Measurements from ENCODE around the gene HABP4.
"Not testable (repeated sequence)": the region's sequence is repeated elsewhere in the genome, so short reads cannot be mapped to it uniquely, and the experiment has no call there.

The HABP4 gene

GRCh38 chr9:96500696-96501632 is 51.0 kb downstream of the HABP4 start:
- DNase-seq = no peak

GRCh38 chr9:96501633-96502538 is 51.9 kb downstream of the HABP4 start:
- no peak for DNase-seq

GRCh38 chr9:96502539-96503373 is 52.8 kb downstream of the HABP4 start:
- no peak for DNase-seq

- DNase-seq = not testable (repeated sequence)
These were observed 53.4 kb downstream of the HABP4 start for GRCh38 chr9:96503374-96503748.

- no peak for DNase-seq
These were observed 53.9 kb downstream of the HABP4 start for GRCh38 chr9:96503918-96504317.

- DNase-seq = no peak
These were observed 55.5 kb downstream of the HABP4 start for GRCh38 chr9:96505316-96505991.

- no peak for DNase-seq
These were observed 58.4 kb downstream of the HABP4 start for GRCh38 chr9:96508227-96508940.

GRCh38 chr9:96509026-96509425 is 59.1 kb downstream of the HABP4 start:
- no peak for DNase-seq

GRCh38 chr9:96509848-96510247 is 59.9 kb downstream of the HABP4 start:
- DNase-seq = no peak

GRCh38 chr9:96510258-96510657 is 60.3 kb downstream of the HABP4 start:
- no peak for DNase-seq

- DNase-seq = no peak
These were observed 62.3 kb downstream of the HABP4 start for GRCh38 chr9:96512240-96512639.

- DNase-seq = no peak
These were observed 63.7 kb downstream of the HABP4 start for GRCh38 chr9:96513622-96514021.

- DNase-seq = no peak
These were observed 64.3 kb downstream of the HABP4 start for GRCh38 chr9:96514108-96514799.

GRCh38 chr9:96514800-96515158 is 64.8 kb downstream of the HABP4 start:
- no peak for DNase-seq

- no peak for DNase-seq
These were observed 65.9 kb downstream of the HABP4 start for GRCh38 chr9:96515621-96516470.

GRCh38 chr9:96519095-96519494 is 69.1 kb downstream of the HABP4 start:
- no peak for DNase-seq

- DNase-seq = no peak
These were observed 69.8 kb downstream of the HABP4 start for GRCh38 chr9:96519787-96520186.

- no peak for DNase-seq
These were observed 72.4 kb downstream of the HABP4 start for GRCh38 chr9:96522366-96522765.

- DNase-seq = no peak
These were observed 73.4 kb downstream of the HABP4 start for GRCh38 chr9:96523374-96523773.

- DNase-seq = peak; percentile 1
These were observed 74.1 kb downstream of the HABP4 start for GRCh38 chr9:96524045-96524444.
